DMS53 (cell line): ENCODE results near the gene EPS8L3.

Experiments used
- DNase-seq: peaks from one replicate; lab custom pipeline; 2025; lab: John Stamatoyannopoulos, UW

Gene EPS8L3

GRCh38 chr1:109793486-109794318 is 30.0 kb upstream of the EPS8L3 start:
- DNase-seq = peak; percentile 48

- no peak for DNase-seq
Measured at GRCh38 chr1:109793089-109793485, 29.4 kb upstream of the EPS8L3 start.

DNA sequence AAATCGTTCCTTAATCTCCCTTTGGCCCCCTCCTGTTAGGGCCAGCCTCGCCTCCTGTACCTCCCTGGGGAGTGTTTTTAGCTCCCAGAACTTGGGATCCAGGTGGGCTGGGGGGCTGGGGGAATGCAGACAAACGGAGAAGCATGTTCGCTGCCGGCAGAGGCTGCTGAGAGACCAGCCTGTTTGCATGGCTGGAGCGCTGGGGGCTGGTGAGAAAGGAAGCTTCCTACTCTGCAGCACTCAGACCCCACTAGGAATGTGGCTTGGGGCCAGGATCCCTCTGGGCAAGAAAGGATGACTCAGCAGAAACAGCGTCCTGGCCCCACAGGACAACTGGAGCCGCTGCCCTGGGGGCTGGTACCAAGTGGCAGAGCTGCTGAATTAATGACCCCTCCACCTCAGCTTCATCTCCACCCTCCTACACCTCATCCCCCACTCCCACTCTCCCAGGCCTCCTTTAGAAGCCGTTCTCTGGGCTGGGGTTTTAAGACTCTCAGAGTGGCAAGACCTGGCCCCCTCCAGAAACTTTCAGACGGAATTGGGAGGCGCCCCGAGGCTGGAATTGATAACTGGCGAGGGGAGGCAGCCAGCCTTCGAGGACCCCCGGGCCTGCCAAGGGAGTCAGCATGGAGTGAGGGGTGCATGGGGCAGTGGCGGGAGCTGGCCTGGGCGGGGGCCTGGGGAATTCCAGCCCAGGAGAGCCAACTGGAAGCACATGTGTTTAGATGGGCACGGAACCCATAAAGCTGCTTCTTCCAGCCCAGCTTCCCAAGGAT is 28.5 kb upstream of the EPS8L3 start:
- peak; percentile 25 for DNase-seq

- no peak for DNase-seq
Measured at GRCh38 chr1:109791495-109792043, 27.8 kb upstream of the EPS8L3 start.

GRCh38 chr1:109790735-109791494 is 27.2 kb upstream of the EPS8L3 start:
- DNase-seq = no peak

GRCh38 chr1:109790329-109790728 is 26.6 kb upstream of the EPS8L3 start:
- DNase-seq = no peak

- no peak for DNase-seq
Measured at GRCh38 chr1:109789551-109790180, 25.9 kb upstream of the EPS8L3 start.

GRCh38 chr1:109788695-109789521 is 25.2 kb upstream of the EPS8L3 start:
- DNase-seq = peak; percentile 59

DNA sequence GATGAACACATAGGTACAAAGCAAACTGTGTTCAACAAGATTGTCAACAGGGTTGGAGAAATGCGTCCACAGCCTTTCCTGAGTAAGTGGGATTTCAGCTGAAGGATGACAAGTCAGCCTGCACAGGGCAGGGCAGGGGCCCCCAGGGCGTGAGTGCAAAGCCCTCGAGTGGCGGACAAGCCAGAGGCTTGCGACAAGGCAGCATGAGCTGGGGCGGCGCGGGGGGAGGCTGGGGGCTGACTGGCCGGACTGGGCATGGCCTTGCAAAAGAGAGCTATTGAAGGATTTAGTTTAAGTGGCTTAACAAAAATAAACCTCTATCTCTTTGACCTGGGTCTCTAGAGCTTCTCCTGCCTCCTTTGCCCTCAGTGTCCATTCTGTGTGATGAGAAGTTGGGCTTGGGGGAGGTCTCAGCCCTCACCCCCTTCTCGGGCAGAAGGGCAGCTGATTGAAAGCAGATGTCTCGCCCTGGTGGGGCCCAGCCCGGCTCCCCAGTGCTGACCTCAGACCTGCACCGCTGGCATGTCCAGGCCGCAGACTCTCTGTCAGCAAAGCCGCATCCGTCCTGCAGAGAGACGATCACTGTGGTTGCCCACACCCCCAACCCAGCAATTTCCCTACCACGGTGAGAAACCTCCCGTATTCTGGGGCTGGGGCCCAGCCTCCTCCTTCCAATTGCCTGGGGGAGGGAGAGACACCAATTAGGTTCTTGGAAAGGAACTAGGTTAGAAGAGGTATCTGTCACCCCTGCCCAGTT is 24.3 kb upstream of the EPS8L3 start:
- no peak for DNase-seq

GRCh38 chr1:109787211-109787844 is 23.6 kb upstream of the EPS8L3 start:
- DNase-seq = no peak

DNA sequence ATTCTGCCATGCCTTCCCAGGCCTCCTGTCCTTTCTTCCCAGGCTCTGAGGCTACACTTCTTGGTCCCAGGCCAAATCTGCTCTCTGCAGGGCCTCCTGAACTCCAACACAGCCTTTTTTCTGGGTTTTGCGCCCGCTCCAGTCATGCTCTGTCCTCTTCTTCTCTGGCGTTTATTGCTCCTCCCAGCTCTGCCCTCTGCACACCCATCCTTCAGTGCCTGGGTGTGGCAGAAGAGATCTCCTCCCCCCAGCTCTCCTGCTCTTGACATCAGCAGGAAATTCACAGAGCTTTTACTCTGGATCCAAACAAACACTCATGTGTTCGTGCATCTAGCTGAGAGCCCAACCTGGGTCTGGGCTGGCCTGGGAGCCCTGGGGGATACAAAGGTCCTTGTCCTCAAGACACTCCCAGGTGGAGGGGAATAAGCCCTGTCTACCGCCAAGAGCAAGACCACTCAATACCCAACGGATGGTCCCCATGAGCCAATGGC is 22.9 kb upstream of the EPS8L3 start:
- DNase-seq = peak; percentile 71

GRCh38 chr1:109786112-109786480 is 22.4 kb upstream of the EPS8L3 start:
- DNase-seq = no peak

GRCh38 chr1:109785446-109786111 is 21.9 kb upstream of the EPS8L3 start:
- DNase-seq = no peak

- DNase-seq = no peak
Measured at GRCh38 chr1:109784551-109785252, 21.0 kb upstream of the EPS8L3 start.

DNA sequence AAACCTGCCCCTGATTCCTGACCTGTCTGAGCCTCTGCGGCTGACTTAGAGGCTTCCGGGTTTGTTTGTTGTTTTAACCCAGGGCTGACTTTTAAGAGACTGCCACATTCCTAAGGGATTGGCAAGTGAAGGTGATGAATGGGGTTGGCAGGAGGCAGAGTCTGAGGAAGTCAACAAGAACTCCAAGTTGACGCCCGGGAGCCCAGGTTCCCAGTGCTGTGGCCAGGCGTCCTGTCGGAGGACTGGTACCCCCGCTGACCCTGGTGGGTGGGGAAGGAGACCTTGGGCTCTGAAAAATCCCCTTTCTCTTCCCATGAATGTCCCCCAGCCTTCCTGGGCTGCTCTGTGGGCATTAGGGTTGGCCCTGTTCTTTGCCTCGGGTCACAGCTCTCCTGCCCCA is 19.7 kb upstream of the EPS8L3 start:
- DNase-seq = no peak

- DNase-seq = no peak
Measured at GRCh38 chr1:109782927-109783326, 19.2 kb upstream of the EPS8L3 start.

DNA sequence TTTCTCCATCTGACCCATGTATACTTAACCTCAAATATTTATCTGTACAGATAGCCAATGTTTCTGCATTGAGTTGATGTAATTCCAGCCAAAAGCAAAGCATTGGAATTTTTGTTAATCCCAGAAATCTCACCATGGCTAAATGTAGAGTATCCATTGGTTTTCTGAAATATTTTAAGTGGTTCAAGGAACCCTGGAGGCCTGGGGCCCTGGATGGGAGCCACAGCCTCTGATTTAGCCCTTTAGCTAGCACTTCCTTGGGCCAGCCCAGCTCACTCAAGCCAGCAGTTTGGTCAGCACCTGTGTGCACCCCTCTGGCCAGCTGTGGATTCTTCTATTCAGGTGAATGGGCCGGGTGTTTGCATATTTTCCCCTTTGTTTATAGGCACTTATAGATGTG is 18.8 kb upstream of the EPS8L3 start:
- no peak for DNase-seq

GRCh38 chr1:109781806-109782205 is 18.1 kb upstream of the EPS8L3 start:
- DNase-seq = no peak
